HG02678 (cell line): ENCODE results near the gene C5orf63.
"Not testable (repeated sequence)": the region's sequence is repeated elsewhere in the genome, so short reads cannot be mapped to it uniquely, and the experiment has no call there.

Experiments
- ATAC-seq: cut with Tn5 transposase; IDR thresholded peaks from one replicate; pipeline ENCODE4 v1.9.1; 2021; ENCODE audit warnings: mild to moderate bottlenecking, moderate library complexity; ENCODE audit not compliant: unreplicated experiment

The C5orf63 gene

DNA sequence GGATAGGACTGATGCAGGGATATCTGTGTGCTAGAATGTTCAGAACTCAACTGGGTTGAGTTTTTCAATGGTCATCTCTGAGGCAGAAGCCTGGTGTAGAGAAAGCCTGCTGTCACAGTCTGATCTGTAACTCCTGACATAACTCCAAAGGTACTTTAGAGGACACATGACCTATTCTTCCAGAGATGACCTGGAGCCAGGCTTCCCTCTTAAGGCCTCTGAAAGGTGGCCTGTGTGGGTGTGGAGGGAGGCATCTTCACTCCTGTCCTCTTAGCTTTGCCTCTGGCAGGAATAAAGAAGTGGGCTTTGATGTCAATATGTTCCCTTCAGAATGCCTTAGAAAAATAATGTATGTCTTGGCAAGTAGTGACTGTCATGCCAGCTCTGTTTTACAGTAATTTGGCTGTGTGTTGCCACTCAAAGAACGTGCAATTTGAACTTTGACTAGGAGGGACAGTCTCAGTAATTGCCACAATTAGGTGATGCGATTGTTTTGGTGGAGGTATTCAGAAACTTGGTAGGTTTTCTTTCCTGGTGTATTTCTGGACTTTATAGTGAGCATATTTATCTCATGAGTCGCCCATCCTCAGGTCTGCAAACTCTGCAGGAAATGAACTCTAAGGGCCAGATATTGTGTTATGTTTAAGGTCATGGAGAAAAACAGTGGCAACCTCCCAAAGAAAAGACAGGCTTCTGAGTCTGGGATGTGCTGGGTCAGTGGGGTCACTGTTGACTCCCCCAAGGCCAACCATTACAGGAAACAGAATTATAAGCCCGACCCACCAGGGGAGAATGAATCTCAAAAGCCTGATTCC is 3.2 kb upstream of the C5orf63 start:
- ATAC-seq, result no peak

GRCh38 chr5:127074466-127074865 is 1.2 kb upstream of the C5orf63 start:
- no peak for ATAC-seq

GRCh38 chr5:127070243-127070642 is 3.1 kb downstream of the C5orf63 start:
- ATAC-seq, result no peak

DNA sequence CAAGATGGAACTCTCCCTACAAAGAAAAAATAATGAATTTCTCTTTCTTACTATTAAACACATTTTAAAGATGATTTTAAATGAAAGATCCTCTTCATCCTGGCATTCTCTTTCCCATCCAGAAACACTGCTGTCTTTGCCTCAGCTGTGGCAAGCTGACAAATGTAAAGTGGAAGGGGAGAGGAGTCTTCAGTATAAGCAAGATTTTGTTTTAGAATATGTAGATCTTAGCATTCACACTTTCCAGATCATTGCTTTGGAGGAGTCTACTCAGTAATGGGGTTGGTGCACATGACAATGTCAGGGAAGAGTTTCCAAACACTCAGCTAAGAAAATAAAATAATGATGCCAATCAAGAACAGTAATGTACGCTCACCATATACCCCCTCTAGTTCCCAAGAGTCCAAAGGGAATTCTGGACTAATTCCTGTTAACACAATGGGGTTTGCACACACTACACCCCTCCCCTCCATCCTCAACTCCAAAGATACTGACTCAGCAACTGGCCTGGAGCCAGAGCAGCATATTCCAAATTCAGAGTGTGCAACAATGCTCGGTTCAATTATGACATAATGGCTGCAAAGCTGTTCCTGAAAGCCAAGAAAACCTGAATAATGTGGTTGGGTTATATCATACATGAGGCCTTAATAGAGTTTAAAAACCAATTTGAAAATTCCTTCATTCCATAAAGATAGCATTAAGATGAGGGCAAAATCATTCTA is 4.6 kb downstream of the C5orf63 start:
- ATAC-seq, result no peak

DNA sequence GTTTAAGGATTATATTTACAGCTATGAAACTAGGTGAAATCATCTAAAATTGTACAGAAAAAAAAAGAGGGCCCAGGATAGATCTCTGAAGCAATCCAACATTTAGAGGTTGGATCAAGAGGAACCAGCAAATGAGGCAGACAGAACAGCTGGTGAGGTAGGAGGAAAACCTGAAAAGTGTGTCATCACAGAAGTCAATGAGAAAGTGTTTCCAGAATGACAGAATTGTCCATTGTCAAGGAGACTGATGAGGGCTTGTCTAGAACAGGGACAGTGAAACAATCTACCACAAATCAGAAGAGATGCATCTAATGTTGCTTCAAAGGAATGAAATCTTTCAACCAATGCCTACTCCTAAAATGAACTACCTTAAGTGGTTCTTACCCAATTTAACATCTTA is 6.6 kb downstream of the C5orf63 start:
- no peak for ATAC-seq

- ATAC-seq, result no peak
Measured at GRCh38 chr5:127064253-127064840, 9.0 kb downstream of the C5orf63 start.

GRCh38 chr5:127063257-127063913 is 9.9 kb downstream of the C5orf63 start:
- no peak for ATAC-seq

DNA sequence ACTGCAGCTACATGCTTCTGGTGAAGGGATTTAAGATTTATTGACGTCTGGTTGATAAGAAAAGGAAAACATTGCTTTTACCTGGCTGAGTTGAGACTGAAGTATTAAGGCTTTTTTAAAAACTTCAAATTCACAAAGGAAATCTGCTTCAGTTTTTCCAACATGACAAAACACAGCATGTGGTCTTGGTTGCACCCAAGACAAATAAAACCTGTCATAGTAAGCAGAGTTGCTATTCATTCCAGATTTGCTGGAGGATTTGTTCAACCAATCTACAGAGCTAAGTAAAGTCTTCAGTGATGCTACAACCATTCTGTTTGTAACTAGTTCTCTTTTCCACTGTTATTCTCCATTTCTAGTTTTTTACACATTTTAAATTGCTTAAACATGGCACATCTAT is 11.3 kb downstream of the C5orf63 start:
- no peak for ATAC-seq

GRCh38 chr5:127061537-127061936 is 11.8 kb downstream of the C5orf63 start:
- ATAC-seq, result no peak

- no peak for ATAC-seq
Measured at GRCh38 chr5:127060470-127060985, 12.8 kb downstream of the C5orf63 start.

DNA sequence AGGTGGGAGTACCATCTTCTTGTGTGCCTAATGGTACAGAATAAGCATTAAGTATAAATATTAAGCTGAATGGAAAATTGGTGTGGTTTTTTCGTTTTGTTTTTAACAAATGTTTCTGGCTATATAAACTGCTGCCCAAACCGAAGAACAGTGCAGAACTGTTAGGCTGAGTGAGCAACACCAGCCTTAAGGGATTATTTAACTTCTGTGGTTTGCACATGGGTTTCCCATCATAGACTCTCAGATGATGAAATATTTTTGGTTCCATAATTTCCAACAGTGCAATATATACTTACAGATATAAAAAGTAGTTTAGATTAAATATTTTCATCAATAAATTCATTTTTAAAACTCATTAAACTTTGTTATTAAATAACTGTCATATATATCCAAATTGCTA is 16.4 kb downstream of the C5orf63 start:
- ATAC-seq, result no peak

- no peak for ATAC-seq
Measured at GRCh38 chr5:127055880-127056653, 17.2 kb downstream of the C5orf63 start.

- ATAC-seq, result not testable (repeated sequence)
Measured at GRCh38 chr5:127053551-127053950, 19.8 kb downstream of the C5orf63 start.

DNA sequence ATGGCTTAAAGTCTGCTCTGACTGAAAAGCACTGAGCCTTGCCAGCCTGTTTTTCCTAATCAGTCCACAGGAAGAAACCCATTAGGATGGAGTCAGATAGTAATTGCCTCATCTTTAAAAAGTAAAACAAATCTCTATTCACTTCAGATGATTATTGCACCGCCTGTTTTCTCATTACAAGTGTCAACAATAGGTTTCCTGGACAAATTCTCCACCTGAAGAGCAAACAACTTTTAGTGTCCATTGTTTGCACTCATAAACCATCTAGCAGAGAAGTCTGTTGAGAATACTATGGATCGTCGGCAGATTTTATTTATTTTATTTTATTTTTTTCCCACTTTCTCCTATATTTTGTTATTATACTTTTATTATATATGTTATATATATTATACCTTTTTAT is 20.3 kb downstream of the C5orf63 start:
- ATAC-seq, result no peak

DNA sequence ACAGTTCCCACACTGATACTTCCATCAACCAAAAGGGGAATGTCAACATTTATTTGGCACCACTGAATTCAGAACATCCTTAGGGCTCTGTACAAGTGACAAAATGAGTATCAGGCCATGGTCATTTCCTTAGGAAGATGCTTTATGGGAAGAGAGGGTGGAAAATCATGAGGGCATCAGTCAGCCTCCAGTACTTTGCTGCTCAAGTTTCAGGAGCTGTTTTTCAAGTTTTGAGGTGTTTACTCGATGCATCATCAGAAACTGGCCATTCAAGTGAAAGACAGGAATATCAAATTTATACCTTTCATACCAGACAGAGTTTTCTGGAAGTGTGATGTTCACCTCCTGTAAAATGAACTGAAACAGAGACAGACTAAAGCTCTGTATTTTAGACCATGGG is 21.7 kb downstream of the C5orf63 start:
- ATAC-seq, result no peak

- ATAC-seq, result no peak
Measured at GRCh38 chr5:127046343-127047072, 26.8 kb downstream of the C5orf63 start.

DNA sequence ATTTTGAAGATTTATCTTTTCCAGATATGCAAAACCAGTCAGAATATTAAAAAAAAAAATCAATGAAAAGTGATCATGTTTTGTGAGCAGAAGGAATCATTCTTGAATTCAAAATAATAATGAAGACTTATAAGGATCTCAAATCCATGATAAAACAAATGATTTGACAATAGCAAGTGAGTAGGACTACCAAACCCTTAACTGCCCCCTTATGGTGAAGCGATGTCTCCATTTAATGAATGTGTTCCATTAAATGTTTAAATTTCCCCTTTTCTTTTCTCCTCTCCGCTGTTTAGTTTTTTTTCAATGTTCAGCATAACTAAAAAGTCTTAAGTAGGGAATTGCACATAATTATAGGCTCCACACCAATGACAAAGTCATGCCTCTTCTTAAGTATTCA is 30.7 kb downstream of the C5orf63 start:
- no peak for ATAC-seq

- no peak for ATAC-seq
Measured at GRCh38 chr5:127041571-127041970, 31.7 kb downstream of the C5orf63 start.

DNA sequence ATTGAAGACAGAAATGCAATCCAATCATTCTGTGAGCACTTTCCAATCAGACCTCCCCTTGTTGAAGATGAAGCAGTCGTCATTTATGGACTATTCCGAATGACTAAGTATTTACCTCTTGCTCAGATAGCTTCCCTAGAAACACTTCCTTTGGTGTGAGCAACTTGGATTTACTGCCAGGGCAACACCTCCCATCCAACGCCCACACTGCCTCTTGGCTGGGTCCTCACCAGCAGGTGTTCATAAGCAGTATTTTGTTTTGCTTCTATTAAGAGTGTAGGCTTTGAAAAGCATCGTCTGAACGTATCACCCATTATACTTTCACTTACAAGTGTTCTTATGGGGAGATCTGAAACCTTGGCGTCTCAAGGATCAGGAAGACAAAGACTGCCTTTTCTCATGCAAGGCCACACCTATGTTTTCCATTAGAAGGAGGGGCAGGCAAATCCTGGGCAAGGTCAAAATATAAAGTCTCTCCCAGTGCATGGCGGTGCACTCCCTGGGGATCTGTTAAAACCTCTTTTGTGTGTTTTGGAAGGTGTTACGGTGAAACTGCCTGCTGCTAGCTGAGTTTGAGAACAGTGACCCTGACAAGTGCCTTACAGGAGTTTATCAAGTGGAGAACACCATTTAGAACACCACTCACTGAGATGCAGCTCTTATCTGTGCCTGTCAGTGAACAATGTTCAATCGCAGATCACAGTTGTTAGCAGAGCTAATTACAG is 32.3 kb downstream of the C5orf63 start:
- ATAC-seq, result no peak
